Right renal pelvis (tissue), 4 donors: ENCODE measurements around the gene KATNAL2. TPM values are rescaled to one million over a fixed set of nuclear protein-coding genes. Genes with fewer than 3 reads are reported as not detected.

ENCODE experiments used
- DNase-seq, 4 donors: peaks; one replicate each; pipeline ENCODE4 v3.0.0-alpha.2; 2013; ENCODE audit warnings: low read depth in 4 of 4, low spot score in 3 of 4, missing footprints in 1 of 4
- polyA plus RNA-seq, 4 donors: library from polyadenylated mRNA; unstranded; fragments of 120-200 nt; gene quantifications; one replicate each; pipeline ENCODE4 v1.2.1, GENCODE V29; 2013; ENCODE audit not compliant: insufficient read length in 4 of 4

KATNAL2 gene
- polyA plus RNA-seq = 10 to 100 TPM in 3 of 4 donors, 1 to 10 TPM in 1; 9.6 to 13.2 (median 10.6) TPM

DNA sequence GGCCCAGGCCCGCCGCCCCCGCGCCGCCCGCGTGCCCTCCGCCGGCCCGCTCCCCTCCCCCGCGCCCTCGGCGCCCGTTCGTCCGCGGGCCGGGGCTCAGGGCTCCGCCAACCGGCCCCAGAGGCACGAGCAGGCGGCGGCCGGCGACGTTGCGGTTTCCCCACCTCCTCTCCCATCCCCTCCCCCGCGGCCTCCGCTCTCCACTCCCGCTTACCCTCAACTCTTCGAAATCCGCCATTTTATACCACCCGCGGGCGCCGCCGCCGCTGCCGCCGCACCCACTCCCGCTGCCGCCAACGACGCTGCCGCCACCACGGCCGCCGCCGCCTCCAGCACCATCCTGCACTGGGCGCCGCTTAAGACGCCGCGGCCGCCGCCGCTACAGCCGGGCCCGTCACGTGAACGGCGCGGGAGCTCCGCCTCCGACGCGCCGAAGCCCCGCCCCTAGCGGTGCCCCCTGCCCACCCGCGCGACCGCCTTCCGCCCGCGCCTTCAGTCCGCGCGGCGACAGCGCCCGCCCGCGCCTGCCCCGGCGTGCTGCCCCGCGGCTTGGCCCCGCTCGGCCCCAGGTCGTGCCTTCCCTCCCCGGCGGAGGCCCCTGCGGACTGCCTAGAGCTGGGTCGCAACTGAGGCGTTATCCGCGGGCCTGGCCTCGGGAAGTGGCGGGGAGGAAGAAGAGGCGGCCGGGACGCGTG is at the start of gene KATNAL2, which contains the start of gene PIAS2:
KATNAL2 (plus strand) TSS at position 495 of the 695 bp plus-strand sequence. CDS start 29,271 bp downstream, outside the sequence.
PIAS2 (minus strand) TSS at position 400 of the 695 bp plus-strand sequence; CDS start at position 238, 162 bp downstream.
- peak; percentile 47 to 63 (median 62) for DNase-seq

DNA sequence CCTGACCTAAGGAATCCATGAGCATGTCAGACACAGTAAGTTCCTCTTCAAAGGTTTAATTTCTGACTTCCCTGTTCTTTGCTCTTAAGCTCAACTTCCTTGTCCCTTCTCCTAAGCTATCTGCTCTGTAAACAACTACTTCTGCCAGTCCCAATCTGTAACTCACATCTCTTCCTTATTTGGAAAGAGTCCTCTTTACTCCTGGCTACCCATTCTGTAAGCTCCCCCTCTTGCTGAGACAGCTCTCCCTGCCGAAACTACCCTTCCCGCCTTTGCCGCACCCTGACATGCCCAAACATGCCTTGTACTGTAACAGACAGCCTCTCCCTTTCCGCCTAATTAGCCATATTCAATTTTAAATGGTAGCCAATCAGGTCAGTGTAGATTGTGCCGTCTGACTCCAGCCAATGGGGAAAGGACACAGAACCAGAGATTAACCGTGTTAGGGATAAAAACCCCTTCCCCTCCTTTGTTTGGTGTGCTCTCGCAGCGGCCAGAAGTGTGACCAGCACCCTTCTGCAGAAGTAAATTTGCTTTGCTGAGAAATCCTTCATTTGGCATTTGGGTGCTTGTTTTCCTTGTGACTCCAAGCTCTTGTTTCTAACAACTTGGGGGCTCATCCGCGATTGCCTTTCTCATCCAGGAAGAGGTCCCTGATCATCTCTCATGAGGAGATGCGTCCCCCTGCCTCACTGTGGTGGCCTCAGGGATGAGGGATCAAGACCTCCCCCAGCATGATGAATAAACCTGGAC is 49.1 kb upstream of the KATNAL2 start:
- no peak for DNase-seq

DNA sequence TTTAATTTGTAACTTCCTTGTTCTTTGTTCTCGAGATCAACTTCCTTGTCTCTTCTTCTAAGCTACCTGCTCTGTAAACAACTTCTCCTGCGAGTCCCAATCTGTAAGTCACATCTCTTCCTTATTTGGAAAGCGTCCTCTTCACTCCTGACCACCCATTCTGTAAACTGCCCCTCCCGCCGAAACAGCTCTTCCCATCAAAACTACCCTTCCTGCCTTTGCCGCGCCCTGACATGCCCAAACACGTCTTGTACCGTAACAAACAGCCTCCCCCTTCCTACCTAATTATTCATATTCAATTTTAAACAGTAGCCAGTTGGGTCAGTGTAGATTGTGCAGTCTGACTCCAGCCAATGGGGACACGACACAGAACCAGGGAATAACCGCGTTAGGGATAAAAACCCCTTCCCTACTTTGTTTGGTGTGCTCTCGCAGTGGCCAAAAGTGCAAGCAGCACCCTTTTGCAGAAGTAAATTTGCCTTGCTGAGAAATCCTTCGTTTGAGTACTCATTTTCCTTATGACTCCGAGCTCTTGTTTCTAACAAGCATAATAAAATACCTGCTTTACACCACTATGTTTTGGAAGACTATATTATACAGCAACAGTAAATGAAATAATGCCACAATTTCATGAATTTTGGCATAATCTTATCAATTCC is 39.9 kb upstream of the KATNAL2 start:
- DNase-seq = no peak

DNA sequence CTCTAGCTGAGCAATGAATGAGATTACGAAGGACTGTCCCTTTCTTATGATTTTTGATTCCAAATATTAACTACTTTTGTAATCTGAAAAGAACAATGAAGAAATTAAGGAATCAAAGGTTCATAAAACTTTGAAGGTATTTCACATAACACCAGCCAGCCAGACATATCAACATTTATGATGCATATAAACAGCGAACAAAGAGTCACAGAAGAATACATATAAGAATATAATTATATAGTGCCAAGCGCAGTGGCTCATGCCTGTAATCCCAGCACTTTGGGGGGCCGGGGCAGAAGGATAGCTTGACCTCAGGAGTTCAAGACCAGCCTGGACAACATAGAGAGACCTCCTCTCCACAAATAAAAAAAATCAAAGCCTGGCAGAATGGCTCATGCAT is 34.2 kb upstream of the KATNAL2 start:
- DNase-seq = no peak

DNA sequence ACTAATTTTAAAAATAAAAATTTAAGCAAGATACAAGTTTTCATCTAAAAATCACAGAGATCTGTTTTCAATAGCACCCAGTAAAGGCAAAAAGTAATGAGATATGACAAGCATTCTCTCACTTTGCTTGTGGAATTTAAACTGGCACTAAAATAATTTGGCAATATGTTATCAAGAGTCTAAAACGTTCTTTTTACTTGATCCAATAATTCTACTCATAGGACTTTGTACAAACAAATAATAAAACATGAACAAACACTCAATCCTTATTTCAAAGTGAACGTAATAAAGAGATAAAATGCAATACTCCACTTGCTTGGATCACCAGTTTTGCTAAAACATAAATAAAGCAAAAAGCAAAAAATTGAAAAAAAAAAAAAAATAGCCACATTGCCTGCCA is 30.5 kb upstream of the KATNAL2 start:
- DNase-seq = no peak

- no peak for DNase-seq
These were observed 28.4 kb upstream of the KATNAL2 start for GRCh38 chr18:46888965-46889364.

DNA sequence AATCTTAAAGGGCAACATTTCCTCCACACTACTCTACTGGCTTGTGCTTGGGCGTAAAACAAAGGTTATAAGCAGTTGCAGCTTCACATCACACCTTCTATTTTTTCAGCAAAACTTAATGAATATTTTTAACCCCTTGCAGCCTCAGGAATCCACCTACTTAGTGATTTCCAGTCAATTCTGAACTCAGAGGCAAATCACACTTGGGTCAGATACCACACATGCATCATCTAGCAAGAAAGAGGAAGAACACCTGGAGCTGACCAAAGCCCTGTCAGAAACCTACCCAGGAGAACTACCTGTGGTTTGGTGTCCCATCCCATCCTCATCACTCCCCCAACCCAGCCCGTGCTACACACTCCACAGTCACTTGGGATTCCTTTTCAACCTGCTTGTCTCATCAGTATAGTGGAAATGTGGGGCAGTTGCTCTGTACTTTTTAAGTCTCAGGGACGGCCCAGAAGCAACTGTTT is 25.6 kb upstream of the KATNAL2 start:
- DNase-seq = no peak

DNA sequence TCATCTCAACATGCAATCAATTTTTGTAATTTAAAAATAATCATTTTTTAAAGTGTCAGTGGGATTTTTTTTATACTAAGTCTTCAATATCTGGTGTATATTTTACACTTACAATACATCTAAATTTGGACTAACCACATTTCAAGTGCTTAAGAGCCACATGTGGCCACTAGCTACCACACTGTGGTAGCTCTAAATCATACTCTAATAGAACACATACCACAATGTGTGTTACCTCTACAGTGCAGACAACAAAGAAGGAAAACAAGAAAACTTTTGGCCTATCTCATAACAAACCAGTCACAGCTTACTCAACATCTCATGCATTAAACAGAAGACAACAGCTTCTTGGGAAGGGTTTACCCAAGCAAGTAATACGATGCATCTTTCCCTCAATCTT is 24.6 kb upstream of the KATNAL2 start:
- DNase-seq = no peak

DNA sequence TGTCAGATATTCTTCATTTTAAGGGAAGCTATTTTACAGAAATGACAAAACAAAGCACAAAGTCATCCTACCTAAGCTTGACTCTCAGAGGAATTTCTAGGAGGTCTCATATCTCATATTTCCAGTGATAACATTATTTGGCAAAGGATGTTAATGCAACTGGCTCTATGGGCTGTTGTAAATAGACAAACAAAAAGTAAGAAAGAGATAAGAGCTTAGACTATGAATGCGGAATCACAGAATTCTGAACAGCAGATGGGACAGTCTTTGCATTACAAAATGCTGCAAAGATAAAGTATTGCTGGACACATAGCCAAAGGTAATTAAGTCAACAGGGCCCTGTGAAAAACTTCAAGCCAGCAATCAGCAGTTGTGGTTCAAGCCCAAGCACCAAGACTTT is 24.0 kb upstream of the KATNAL2 start:
- no peak for DNase-seq

DNA sequence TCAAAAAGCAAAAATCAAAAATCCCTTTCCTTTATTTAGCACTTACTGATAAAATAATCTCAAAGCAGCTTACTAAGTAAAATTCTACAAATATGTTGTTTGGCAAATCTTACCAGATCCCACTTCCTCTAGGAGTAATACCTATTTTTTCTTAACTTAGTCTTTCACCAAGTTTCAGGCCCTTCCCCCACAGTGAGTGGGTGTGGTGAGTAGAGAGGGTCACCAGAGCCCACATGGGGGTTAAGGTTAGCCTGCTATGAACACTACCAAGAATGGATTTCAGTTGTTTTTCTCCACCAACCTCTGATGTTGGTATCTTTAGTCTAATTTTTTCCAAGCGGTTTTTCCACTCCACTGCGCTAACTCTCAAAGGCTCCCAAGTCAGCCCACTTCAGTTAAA is 23.3 kb upstream of the KATNAL2 start:
- no peak for DNase-seq

DNA sequence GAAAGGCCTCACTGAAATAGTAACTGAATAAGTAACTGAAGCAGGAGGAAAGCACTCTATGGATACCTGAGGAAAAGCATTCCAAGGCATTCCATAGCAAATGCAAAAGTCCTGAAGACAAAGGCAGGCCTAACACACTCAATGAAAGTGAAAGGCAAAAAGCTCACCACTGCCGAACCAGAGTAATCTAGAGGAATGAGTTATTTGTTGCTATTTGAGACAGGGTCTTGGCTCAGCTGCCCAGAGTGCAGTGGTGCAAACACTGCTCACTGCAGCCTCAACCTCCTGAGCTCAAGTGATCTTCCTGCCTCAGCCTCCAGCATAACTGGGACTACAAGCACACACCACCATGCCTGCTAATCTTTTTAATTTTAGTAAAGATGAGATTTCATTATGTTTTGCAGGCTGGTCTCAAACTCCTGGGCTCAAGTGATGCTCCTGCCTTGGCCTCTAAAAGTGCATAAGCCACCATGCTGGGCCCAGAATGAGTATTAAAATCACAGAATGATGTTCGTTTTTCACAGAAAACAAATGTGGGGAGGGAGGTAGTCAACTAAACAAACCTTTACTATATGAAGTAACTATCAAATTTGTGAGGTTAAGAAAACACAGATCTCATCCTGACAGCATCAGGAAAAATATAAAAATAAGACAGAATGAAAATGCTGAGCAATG is 18.0 kb upstream of the KATNAL2 start:
- peak in 1 of 4 donors; percentile 3 for DNase-seq

DNA sequence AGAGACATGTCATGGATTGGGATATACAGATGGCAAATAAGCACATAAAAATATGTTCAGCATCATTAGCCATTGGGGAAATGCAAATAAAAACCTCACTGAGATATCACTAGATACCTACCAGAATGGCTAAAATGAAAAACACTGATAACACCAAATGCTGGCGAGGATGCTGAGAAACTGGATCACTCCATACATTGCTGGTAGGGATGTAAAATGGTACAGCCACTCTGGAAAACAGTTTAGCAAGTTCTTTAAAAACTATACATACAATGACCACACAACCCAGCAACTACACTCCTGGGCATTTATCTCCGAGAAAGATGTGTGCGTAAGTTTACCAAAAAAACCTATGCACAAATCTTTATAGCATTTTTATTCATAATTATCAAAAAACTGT is 14.0 kb upstream of the KATNAL2 start:
- no peak for DNase-seq

DNA sequence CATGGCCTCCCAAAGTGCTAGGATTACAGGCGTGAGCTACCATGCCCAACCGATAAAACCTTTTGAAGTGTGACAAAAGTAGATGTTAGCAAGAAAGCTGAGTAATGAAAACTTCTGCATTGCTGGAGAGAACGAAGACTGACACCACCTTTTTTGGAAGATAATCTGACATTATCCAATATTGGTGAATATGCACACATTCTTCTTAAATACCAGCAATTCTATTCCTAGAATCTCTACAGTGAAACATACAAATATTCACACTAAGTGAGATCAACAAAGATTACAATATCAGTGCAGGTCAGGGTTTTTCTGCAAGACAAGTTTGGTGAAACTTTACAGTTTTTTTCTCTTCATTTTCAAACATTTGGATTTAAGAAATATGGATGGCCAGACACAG is 7.9 kb upstream of the KATNAL2 start:
- no peak for DNase-seq

- DNase-seq = no peak
These were observed 6.5 kb upstream of the KATNAL2 start for GRCh38 chr18:46910856-46911255.

GRCh38 chr18:46915800-46916550 is 1.4 kb upstream of the KATNAL2 start:
- DNase-seq = peak in 2 of 4 donors; percentile 1 to 2

DNA sequence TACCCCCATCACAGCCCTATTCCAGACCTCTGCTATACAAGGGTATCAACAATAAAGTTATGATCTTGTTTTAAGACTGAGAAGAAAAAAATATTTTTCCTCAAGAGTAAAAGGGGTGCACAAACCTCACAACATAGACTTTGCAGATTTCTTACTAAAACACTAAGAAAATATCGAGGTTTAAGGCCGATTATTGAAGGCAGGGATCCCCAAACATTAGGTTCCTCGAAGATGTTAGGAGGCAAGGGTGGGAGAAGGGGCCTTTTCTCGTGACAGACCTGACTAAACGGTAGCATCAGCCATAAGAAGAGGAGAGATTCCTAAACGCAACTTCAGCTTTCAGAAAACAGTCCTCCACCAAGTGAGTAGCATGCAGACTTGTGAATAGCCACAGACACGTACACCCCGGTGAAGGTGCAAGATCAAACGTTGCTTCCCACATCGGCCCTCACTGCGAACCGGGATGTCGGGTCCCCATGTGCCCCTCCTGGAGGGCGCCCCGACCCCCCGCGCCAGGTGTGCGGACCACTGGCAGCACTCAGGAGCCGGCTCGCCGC is 773 bp upstream of the KATNAL2 start:
- DNase-seq = peak; percentile 18 to 45 (median 30)

DNA sequence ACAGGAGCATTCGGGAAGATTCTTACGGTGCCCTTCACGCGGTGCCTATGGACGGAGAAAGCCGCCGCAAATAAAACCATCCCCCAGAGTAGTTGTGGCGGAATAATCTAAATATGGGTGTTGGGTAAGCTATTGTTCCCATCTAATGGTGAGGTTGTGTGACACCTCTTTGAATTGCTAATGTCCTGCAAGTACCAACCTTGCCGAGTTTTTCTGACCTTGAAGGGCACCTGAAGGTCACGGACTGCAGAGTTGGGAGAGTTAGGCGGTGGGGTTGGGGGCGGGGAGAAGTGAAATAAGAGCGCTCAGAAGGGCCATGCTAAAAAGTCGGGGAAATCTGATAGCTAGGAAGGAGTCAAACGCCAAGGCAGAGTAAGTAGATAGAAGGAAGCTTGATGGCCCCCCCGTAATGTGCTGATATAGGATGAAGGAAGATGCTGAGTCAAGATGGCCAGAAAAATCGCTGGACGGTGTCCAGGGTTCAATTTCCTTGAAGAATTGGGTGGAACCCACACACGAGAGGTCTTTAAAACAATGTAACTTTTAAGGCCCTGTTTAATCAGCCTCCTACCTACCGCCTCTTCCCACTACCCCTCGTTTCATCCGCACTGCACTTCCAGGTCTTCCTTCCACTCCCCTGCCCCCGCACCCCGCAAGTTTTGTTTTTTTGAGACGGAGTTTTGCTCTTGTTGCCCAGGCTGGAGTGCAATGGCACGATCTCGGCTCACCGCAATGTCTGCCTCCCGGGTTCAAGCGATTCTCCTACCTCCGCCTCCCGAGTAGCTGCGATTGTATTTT is 600 bp downstream of the KATNAL2 start:
- DNase-seq = peak; percentile 31 to 57 (median 46)

GRCh38 chr18:46920067-46920466 is 2.7 kb downstream of the KATNAL2 start:
- no peak for DNase-seq

DNA sequence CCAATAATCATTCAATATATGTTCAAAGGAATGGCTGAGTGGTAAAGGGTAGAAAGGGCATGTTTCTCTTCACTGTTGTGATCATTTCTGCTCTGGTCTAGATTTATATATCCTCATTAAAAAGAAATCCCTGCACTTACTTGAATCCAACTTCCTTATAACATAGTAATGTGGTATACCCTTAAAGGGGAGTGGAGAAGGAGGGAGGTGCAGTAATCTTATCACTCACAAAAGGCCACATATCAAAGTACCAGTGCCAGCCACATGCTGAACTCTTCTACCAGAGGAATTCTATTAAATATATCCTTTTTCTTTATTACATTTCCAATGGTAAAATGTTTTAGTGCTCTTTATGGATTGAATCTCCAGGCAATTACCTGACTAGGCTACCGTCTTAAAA is 3.3 kb downstream of the KATNAL2 start:
- no peak for DNase-seq
